Dedifferentiated amniotic fluid mesenchymal stem cell (primary cell): ENCODE results near the gene RHOC.
"Not testable (repeated sequence)": the region's sequence is repeated elsewhere in the genome, so short reads cannot be mapped to it uniquely, and the experiment has no call there.

ENCODE experiments used
- DNase-seq: peaks from one replicate; pipeline ENCODE4 v3.0.0-alpha.2; 2016; ENCODE audit errors: extremely low spot score

Gene RHOC

DNA sequence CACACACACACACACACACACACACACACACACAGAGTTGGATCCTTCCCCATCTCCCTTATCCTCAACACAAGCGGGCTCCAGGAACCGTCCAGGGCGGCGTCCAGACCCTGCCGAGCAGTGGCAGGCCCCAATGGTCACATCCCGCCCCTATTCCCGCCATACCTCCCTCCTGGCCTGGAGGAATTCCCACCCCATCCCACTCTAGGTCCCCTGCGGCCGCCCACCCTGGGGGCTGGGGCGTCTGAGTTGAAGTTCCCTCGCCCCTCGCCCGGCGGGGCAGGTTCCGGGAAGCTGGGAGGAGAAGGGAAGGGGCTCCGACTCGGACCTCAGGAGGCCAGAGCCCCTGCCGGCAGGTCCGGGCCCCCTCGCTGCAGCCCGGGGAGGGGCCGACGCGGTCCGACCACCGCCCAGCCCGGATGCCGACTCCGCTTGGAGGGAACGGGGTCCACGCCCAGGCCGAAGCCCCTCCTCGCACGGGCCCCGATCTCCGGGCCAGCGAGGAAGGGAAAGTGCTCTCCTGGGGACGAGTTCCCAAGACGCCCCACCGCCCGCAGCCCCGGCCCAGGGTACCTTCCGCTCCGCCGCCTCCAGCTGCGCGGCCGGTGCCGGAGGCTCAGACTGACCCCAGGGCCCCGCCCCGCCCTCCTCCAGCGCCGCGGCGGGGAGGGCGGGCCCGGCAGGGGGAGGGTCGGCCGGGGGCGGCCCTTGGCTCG lies at the start of gene RHOC:
Gene RHOC, minus strand, starts transcription at position 623 of the 716 bp plus-strand sequence. CDS start 3,328 bp downstream, outside the sequence.
- no peak for DNase-seq

GRCh38 chr1:112754116-112754628 lies 47.2 kb upstream of the RHOC start:
- DNase-seq = no peak

DNA sequence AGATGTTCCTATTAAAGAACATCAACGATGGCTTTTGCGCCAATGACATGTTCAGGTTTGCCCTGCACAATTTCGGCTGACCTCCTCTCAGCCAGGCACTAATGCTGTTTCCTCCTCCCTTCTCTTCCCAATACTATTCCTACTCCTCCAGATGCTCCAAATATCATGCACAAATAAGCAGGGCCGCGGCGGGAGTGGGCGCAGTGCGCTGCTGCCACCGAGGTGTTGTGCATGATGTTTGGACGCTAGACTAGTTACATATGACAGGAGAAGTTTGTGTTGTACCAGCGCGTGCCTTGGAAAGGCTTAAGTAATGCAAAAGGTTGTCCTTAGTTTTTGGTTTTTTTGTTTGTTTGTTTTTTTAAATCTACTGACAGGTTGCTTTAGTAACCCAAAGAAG lies 41.5 kb upstream of the RHOC start:
- DNase-seq = no peak

- DNase-seq = no peak
Measured at GRCh38 chr1:112744009-112744578, 37.2 kb upstream of the RHOC start.

DNA sequence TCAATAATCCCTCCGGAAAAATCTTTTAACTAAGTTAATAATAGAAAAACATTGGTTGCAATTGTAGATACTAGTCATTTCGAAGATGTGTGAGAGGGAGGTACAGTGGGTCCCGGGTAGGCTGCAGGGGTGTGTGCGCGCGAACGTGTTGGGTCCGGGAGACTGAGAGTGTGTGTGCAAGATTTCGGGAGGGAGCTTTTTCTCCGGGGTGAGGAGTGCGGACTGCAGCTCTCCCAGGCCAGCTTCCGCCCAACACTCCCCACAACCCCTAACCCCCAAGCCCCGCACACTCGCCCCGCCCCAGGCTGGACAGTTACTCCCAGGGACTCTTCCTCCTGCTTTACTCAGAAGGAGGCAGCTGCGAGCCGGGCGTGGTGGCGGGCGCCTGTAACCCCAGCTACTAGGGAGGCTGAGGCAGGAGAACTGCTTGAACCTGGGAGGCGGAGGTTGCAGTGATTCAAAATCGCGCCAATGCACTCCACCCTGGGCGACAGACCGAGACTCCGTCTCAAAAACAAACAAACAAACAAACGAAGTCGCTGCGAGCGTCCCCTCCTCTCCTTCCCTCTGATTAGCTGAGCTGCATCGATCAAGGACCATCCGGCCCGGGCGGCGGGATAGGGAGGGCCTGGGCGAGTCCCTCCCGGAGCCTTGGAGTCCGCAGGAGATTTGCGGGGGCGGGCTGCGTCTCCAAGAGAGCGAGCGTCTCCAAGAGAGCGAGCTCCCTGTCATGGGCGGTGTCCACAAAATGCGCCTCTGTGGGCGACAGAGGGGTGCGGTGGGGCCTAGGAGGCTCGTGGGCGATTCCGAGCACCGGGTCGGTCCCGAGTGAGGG lies 36.5 kb upstream of the RHOC start:
- DNase-seq = no peak

GRCh38 chr1:112737573-112737972 lies 30.6 kb upstream of the RHOC start:
- DNase-seq = no peak

- peak; percentile 30 for DNase-seq
Measured at GRCh38 chr1:112735752-112736151, 28.8 kb upstream of the RHOC start.

- no peak for DNase-seq
Measured at GRCh38 chr1:112731451-112731850, 24.5 kb upstream of the RHOC start.

DNA sequence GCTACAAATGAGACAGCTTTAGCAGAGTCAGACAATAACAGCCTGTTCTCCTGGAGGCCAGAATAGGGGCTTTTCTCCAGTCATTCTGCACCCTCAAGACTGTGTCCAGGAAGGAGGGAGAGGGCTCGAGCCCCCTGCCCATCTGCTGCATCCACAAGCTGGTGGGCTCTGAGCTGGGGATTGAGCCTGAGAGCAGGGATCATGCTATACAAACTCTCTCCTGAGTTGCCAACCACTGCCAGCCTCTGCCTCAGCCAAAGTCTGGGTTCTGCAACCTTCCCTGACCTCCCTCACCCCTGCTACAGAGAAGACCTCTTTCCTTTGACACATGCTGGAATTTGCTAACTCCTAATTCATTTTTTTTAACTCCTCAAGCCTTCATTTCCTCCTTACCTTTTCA lies 23.0 kb upstream of the RHOC start:
- no peak for DNase-seq

DNA sequence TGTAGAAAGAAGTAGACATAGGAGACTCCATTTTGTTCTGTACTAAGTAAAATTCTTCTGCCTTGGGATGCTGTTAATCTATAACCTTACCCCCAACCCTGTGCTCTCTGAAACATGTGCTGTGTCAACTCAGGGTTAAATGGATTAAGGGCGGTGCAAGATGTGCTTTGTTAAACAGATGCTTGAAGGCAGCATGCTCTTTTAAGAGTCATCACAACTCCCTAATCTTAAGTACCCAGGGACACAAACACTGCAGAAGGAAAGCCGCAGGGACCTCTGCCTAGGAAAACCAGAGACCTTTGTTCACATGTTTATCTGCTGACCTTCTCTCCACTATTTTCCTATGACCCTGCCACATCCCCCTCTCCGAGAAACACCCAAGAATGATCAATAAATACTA lies 22.1 kb upstream of the RHOC start:
- not testable (repeated sequence) for DNase-seq

- DNase-seq = not testable (repeated sequence)
Measured at GRCh38 chr1:112728306-112728971, 21.5 kb upstream of the RHOC start.

DNA sequence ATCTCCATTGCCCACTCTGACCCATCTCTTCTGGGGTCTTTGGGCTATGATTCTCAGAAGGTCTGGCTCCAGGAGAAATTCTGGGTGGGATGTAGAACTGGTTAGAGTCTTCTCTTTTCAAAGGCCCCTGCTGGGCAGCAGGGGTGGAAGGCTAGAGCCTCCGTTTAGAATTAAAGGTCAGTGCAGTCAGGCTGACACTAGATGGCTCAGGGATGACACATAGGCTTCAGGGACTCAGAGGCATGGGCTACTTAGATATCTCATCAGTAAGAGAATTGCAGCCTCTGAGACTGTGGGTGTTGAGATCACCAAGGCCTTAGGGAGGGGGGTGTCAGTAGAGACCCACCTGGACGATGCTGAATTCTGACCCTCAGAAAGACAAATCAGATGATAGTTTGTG lies 20.8 kb upstream of the RHOC start:
- DNase-seq = no peak

GRCh38 chr1:112724240-112724639 lies 17.3 kb upstream of the RHOC start:
- DNase-seq = not testable (repeated sequence)

- no peak for DNase-seq
Measured at GRCh38 chr1:112723511-112723839, 16.5 kb upstream of the RHOC start.

DNA sequence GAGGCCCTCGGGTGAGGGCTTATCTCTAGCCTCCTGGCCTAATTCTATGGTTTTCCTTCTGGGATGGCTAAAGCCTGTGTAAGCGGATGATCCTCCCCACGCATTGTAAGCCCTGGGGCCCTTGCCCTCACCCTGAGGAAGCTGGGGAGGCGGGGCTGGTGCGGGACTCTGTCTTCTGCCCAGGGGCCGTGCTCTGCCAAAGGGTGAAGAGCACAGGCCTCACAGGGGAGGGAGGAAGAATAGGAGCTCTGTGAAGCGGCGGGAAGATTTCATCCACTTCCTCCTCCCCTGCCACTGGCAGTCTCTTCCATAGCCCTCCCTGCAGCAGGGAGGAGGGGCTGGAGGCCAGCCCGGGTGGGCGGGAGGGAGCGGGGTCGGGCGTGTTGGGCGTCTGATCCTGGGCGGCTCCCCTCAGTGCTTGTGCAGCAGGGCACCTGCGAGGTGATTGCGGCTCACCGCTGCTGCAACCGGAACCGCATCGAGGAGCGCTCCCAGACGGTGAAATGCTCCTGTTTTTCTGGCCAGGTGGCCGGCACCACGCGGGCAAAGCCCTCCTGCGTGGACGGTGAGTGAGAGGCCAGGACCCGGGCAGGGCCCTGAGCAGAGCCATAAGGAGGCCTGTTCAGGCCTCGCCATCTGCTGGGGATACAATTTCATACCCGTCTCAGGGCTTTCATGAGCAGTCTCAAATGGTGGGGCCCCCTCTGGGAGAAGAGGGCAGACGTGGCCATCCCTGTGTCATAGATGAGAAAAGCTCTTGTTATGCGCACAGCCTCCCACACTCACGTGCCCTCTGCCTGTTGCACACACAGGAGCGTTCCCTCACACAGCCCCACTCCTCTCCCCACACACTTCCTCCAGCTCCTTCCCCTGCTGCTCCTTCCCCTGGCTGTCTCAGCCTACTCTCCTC lies 15.9 kb upstream of the RHOC start:
- DNase-seq = no peak

DNA sequence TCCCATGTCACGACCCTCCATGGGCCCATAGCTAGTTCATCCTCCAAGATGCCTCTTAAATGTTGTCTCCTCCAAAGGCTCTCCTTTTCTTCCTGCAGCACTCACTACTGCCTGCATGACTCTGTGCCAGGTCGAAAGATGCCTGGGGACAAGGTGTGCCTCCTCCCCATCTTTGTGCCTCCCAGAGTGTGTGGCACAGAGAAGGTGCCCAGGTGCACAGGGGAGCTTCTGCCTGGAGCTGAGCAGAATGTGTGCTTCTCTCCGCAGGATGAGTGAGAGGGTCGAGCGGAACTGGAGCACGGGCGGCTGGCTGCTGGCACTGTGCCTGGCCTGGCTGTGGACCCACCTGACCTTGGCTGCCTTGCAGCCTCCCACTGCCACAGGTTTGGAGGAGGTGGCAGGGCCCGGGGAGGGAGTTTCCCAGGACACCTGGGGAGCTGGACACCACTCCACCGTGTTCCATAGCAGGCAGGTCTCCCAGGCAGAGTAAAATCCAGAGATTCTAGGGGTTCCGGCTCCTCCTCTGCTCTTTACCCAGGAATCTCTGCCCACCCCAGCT lies 15.1 kb upstream of the RHOC start:
- DNase-seq = no peak

GRCh38 chr1:112721294-112721693 lies 14.4 kb upstream of the RHOC start:
- not testable (repeated sequence) for DNase-seq

- DNase-seq = no peak
Measured at GRCh38 chr1:112720800-112721199, 13.9 kb upstream of the RHOC start.

GRCh38 chr1:112719706-112720105 lies 12.8 kb upstream of the RHOC start:
- DNase-seq = no peak

GRCh38 chr1:112718691-112719418 lies 11.9 kb upstream of the RHOC start:
- DNase-seq = peak; percentile 59
